Hepatocyte (in vitro differentiated cells): ENCODE data around the gene MORC1.

Experiments used
- CTCF ChIP-seq: fragments of 200-600 bp; sonication (generic); IDR thresholded peaks from 2 replicates; pipeline ENCODE4 v1.5.1; 2016; ENCODE audit warnings: antibody characterized with exemption, mild to moderate bottlenecking; ENCODE audit not compliant: poor library complexity
- EZH2 ChIP-seq: fragments of 200-600 bp; sonication (generic); IDR thresholded peaks from 2 replicates; pipeline ENCODE4 v1.6.1; 2016; ENCODE audit warnings: antibody characterized with exemption, mild to moderate bottlenecking, borderline replicate concordance

- TF ChIP-seq CTCF (no peak), EZH2 (no peak)
Observed at GRCh38 chr3:109023167-109023566, 94.8 kb downstream of the MORC1 start.
